PC-3 (cell line): ENCODE measurements around the gene SGTA.

Experiments used
- EZH2 ChIP-seq: fragments of 300-600 bp; sonication (generic); IDR thresholded peaks from one replicate; pipeline ENCODE4 v1.6.1; 2017; ENCODE audit warnings: antibody characterized with exemption, mild to moderate bottlenecking, low read length; ENCODE audit not compliant: unreplicated experiment
- TF ChIP-seq, protein P1 (sequence below): fragments of 300-600 bp; sonication (generic); conservative IDR thresholded peaks from 2 replicates; pipeline ENCODE4 v1.5.1; 2017; ENCODE audit warnings: antibody characterized with exemption, low read depth, mild to moderate bottlenecking, low read length

DNA sequence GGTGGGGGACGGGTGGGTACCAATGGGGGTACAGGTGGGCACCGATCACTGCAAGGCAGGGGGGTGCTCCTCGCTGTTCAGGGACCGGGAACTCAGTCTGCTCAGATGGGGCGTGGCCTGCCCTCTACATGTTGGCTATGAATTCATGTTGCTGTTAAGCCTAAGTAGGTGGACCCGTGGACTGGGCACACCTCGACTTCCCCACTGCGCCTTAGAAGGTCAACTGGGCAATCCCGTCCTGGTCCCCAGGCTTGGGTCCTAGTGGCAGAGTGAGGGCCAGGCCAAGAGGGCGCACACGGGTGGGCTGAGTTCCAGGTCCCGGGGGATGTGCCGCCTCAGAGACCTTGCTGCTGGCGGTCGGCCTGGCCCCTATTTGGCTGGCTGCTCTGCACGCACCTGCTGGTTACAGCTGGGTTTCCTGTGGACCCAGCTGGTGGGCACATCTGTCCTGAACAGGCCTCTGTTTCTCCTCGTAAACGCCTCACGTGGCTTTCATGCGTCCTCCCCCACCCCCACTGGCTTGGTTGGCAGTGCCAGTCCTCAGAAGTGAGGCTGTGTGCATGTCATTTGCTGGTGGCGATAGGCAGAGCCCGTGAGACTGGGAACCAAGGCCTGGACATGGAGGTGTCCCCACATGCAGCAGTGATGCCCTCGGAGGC, 23.0 kb upstream of the SGTA start:
- TF ChIP-seq, protein P1, sequence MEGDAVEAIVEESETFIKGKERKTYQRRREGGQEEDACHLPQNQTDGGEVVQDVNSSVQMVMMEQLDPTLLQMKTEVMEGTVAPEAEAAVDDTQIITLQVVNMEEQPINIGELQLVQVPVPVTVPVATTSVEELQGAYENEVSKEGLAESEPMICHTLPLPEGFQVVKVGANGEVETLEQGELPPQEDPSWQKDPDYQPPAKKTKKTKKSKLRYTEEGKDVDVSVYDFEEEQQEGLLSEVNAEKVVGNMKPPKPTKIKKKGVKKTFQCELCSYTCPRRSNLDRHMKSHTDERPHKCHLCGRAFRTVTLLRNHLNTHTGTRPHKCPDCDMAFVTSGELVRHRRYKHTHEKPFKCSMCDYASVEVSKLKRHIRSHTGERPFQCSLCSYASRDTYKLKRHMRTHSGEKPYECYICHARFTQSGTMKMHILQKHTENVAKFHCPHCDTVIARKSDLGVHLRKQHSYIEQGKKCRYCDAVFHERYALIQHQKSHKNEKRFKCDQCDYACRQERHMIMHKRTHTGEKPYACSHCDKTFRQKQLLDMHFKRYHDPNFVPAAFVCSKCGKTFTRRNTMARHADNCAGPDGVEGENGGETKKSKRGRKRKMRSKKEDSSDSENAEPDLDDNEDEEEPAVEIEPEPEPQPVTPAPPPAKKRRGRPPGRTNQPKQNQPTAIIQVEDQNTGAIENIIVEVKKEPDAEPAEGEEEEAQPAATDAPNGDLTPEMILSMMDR, result no peak
- no peak for TF ChIP-seq EZH2
